ENCODE measurements around the gene PRKCH.

PRKCH gene

DNA sequence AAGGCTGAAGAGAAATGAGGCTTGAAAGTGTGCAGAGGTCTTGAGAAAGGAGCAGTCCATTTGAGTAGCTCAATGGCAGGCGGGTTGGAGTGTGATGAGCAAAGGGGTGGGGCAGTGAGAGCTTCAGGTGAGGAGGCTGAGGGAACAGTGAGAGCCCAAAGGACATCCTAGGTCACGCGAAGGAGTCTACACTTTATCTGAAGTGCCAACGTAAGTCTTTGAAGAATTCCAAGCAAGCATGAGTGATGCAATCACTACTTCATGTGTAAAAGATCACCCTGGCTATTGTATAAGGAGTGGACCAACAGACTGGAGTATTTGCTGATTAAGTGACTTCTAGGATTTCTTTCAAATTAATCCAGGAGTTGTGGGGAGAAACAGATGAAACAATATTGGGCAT, 214.1 kb downstream of the PRKCH start:
- Mint-ChIP-seq H3K4me1 (ENCODE audit: low read depth) (peaks cover 24% of the 10 kb centered on the region), H3K4me3 (no peak overlapping the region), H3K36me3 (ENCODE audit: low read depth) (peaks cover 79% of the 10 kb centered on the region), H3K27ac (no peak overlapping the region), H3K27me3 (ENCODE audit: low read depth) (no peaks in the 10 kb centered on the region), H3K9me3 (no peaks in the 10 kb centered on the region)
- no peak for DNase-seq (ENCODE audit: low spot score)

- Mint-ChIP-seq H3K4me3 (no peak overlapping the region), H3K27ac (no peak overlapping the region), H3K27me3 (ENCODE audit: low read depth) (no peaks in the 10 kb centered on the region), H3K36me3 (ENCODE audit: low read depth) (peaks cover 84% of the 10 kb centered on the region), H3K4me1 (ENCODE audit: low read depth) (peaks cover 27% of the 10 kb centered on the region), H3K9me3 (no peaks in the 10 kb centered on the region)
- no peak for DNase-seq (ENCODE audit: low spot score)
These were observed 215.5 kb downstream of the PRKCH start for GRCh38 chr14:61536661-61537562.

GRCh38 chr14:61537563-61538463, 216.4 kb downstream of the PRKCH start:
- Mint-ChIP-seq H3K27ac (no peak overlapping the region), H3K27me3 (ENCODE audit: low read depth) (no peaks in the 10 kb centered on the region), H3K4me3 (no peak overlapping the region), H3K9me3 (no peaks in the 10 kb centered on the region), H3K4me1 (ENCODE audit: low read depth) (peaks cover 25% of the 10 kb centered on the region), H3K36me3 (ENCODE audit: low read depth) (peaks cover 85% of the 10 kb centered on the region)
- peak; percentile 27 for DNase-seq (ENCODE audit: low spot score)

DNA sequence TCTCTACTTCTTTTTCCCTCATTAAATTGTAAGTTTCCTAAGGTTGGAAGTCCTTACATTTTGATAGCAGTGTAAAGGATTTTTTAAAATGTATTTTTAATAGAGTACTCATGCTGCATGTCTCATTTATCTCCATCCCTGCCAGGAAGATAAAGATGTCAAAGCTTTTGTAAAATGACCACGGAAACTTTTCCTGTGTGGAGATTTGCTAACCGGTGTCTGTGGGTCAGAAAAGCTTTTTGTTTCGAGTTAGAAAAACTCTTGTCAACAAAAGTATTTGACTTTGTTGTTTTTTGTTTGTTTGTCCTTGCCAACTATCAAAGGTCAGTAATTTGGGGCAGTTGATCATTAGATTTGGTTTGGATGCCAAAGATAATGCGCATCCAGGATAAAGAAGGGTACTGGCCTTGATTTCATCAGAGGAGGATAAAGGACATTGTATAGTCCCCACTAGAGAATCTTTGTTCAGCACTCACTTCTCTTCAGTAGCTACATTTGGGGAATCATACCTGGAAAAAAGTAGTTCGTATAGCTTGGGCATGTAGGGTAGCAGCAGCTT, 217.2 kb downstream of the PRKCH start:
- Mint-ChIP-seq H3K4me3 (no peak overlapping the region), H3K27me3 (ENCODE audit: low read depth) (no peaks in the 10 kb centered on the region), H3K9me3 (no peaks in the 10 kb centered on the region), H3K36me3 (ENCODE audit: low read depth) (peaks cover 83% of the 10 kb centered on the region), H3K4me1 (ENCODE audit: low read depth) (peaks cover 21% of the 10 kb centered on the region), H3K27ac (no peak overlapping the region)
- no peak for DNase-seq (ENCODE audit: low spot score)

DNA sequence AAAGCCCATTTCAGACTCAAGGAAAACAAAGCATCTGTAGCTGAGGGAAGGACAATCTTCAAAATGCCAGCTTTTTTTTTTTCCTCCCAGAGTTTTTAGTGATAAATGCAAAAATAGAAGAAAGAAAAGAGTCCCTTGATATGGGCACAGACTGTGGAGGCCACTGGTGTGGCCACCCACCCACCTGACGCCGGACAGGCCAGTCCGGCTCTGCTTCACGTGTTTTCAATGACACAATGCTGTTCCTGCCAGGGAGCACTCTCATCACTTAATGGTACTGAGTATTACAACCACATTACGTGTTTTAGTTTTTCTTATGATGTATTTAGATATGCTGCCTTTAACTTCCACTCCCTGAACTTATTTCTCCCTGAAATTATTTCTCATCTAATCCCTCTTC, 218.3 kb downstream of the PRKCH start:
- DNase-seq (ENCODE audit: low spot score), result no peak
- peaks cover 16% of the 10 kb centered on the region for H3K4me1 Mint-ChIP-seq (ENCODE audit: low read depth)
- H3K9me3 Mint-ChIP-seq, result no peaks in the 10 kb centered on the region
- H3K27ac Mint-ChIP-seq, result no peak overlapping the region
- H3K27me3 Mint-ChIP-seq (ENCODE audit: low read depth), result no peaks in the 10 kb centered on the region
- H3K36me3 Mint-ChIP-seq (ENCODE audit: low read depth), result peaks cover 75% of the 10 kb centered on the region
- no peak overlapping the region for H3K4me3 Mint-ChIP-seq

DNA sequence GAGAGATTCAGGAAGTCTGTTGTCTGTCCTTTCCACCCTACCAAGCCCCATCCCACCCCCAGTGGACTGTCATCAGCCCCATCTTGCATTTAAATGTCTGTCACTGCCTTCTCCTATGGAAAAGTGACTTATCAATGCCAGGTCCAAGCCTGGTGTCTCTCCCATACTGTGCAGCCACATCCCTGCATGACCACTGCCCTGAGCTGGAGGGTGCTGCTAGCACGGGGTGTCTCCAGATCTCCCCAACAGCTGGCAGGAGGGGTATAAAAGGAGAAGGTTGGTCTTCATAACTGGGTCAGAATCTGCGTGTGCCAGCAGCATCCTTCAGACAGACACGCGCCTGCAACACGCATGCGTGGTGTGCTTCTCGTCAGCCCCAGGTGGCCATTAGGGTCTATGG, 219.6 kb downstream of the PRKCH start:
- DNase-seq (ENCODE audit: low spot score), result no peak
- no peaks in the 10 kb centered on the region for H3K27me3 Mint-ChIP-seq (ENCODE audit: low read depth)
- H3K36me3 Mint-ChIP-seq (ENCODE audit: low read depth), result peaks cover 72% of the 10 kb centered on the region
- no peak overlapping the region for H3K27ac Mint-ChIP-seq
- no peaks in the 10 kb centered on the region for H3K9me3 Mint-ChIP-seq
- no peak overlapping the region for H3K4me3 Mint-ChIP-seq
- peaks cover 16% of the 10 kb centered on the region for H3K4me1 Mint-ChIP-seq (ENCODE audit: low read depth)

- Mint-ChIP-seq H3K36me3 (ENCODE audit: low read depth) (peaks cover 68% of the 10 kb centered on the region), H3K27ac (no peak overlapping the region), H3K9me3 (no peaks in the 10 kb centered on the region), H3K27me3 (ENCODE audit: low read depth) (no peaks in the 10 kb centered on the region), H3K4me3 (no peak overlapping the region), H3K4me1 (ENCODE audit: low read depth) (peaks cover 8% of the 10 kb centered on the region)
- DNase-seq (ENCODE audit: low spot score), result no peak
These were observed 221.7 kb downstream of the PRKCH start for GRCh38 chr14:61542848-61543790.

DNA sequence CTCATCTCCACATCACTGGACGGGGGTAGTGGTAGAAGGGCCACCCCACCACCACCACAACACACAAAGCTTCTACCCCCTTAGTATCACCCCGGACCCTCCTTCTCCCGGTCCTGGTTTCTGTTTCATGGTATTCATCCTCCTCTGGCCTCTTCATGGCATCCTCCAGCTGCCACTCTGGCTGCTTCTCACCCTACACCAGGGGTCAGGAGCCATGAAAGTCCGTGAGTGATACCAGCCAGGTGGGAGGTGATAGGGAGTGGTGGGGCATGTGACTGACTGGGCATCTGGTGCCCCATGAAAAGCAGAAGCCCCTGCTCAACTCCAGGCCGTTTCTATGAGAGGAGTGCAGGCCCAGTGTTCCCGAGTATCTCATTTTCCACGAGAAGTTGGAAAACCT, 222.6 kb downstream of the PRKCH start:
- H3K4me3 Mint-ChIP-seq, result no peak overlapping the region
- H3K36me3 Mint-ChIP-seq (ENCODE audit: low read depth), result peaks cover 65% of the 10 kb centered on the region
- no peak overlapping the region for H3K27ac Mint-ChIP-seq
- H3K9me3 Mint-ChIP-seq, result no peaks in the 10 kb centered on the region
- H3K4me1 Mint-ChIP-seq (ENCODE audit: low read depth), result peaks cover 8% of the 10 kb centered on the region
- no peak for DNase-seq (ENCODE audit: low spot score)
- no peaks in the 10 kb centered on the region for H3K27me3 Mint-ChIP-seq (ENCODE audit: low read depth)

GRCh38 chr14:61544448-61545330, 223.3 kb downstream of the PRKCH start:
- no peaks in the 10 kb centered on the region for H3K27me3 Mint-ChIP-seq (ENCODE audit: low read depth)
- peaks cover 65% of the 10 kb centered on the region for H3K36me3 Mint-ChIP-seq (ENCODE audit: low read depth)
- H3K9me3 Mint-ChIP-seq, result no peaks in the 10 kb centered on the region
- H3K4me1 Mint-ChIP-seq (ENCODE audit: low read depth), result peaks cover 8% of the 10 kb centered on the region
- no peak overlapping the region for H3K4me3 Mint-ChIP-seq
- no peak overlapping the region for H3K27ac Mint-ChIP-seq
- DNase-seq (ENCODE audit: low spot score), result no peak

GRCh38 chr14:61545726-61546455, 224.5 kb downstream of the PRKCH start:
- Mint-ChIP-seq H3K27ac (no peak overlapping the region), H3K4me1 (ENCODE audit: low read depth) (peaks cover 6% of the 10 kb centered on the region), H3K9me3 (no peaks in the 10 kb centered on the region), H3K4me3 (no peak overlapping the region), H3K27me3 (ENCODE audit: low read depth) (no peaks in the 10 kb centered on the region), H3K36me3 (ENCODE audit: low read depth) (peaks cover 67% of the 10 kb centered on the region)
- DNase-seq (ENCODE audit: low spot score), result no peak

DNA sequence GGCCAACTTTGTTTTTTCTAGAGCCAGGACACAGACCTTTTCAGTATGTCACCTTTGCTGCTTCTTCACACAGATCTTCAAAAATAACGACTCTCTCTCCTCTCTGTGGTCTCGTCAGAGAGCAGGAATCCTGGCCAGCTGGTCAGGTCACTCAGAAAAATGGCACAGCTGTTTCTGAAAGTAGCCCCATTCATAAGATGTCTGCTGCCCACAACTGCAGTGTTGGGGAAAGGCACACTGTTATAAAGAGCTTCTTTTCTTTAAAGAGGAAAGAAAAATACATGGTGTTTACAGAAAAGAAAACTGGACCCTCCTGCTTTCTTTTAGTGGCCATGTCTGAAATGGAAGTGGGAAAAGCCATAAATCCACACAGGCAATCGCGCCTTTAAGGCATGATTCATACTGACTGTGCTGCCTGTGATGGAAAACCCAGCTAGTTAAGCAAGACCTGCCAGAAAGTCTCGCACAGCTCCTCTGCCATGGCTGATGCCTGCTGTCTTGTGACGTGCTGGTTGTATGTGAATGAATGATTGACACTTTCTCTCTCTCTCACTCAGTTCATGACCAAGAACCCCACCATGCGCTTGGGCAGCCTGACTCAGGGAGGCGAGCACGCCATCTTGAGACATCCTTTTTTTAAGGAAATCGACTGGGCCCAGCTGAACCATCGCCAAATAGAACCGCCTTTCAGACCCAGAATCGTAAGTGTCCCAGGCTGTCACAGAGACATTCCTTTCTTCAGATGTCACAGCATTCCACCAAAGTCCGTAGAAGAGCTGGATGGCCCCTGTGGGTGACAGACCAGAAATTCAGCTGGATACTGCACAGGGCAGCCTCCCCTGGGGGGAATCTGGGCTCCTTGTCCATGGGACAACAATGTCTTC, 226.0 kb downstream of the PRKCH start:
- peaks cover 15% of the 10 kb centered on the region for H3K4me1 Mint-ChIP-seq (ENCODE audit: low read depth)
- no peak for DNase-seq (ENCODE audit: low spot score)
- H3K27ac Mint-ChIP-seq, result peak overlapping the region; percentile 8
- H3K36me3 Mint-ChIP-seq (ENCODE audit: low read depth), result peaks cover 69% of the 10 kb centered on the region
- no peaks in the 10 kb centered on the region for H3K9me3 Mint-ChIP-seq
- H3K4me3 Mint-ChIP-seq, result no peak overlapping the region
- no peaks in the 10 kb centered on the region for H3K27me3 Mint-ChIP-seq (ENCODE audit: low read depth)

Measured in T-helper 2 cell treated with Interferon-gamma antibody and Interleukin-4, amounts not matched to agents 5 μg/mL and 100 μg/mL, for 36 hours (primary cell).